SU-DHL-6 (cell line): ENCODE measurements around the gene SPATA16.

Experiments used
- H2AFZ ChIP-seq: fragments of 200-600 bp; sonication (generic); 2 replicates; pipeline ENCODE4 v1.6.1; 2014; ENCODE audit warnings: low read depth, mild to moderate bottlenecking, moderate library complexity, mixed read lengths, antibody characterized with exemption, low read length; ENCODE audit not compliant: severe bottlenecking
- H3F3A ChIP-seq: fragments of 200-600 bp; shearing (Covaris generic); 2 replicates; pipeline ENCODE4 v1.6.0; 2016; ENCODE audit warnings: antibody characterized with exemption, mild to moderate bottlenecking; ENCODE audit not compliant: insufficient read depth
- H3K27ac ChIP-seq: fragments of 200-600 bp; sonication (generic); 2 replicates; pipeline ENCODE4 v1.5.1; 2016; ENCODE audit warnings: low read depth, mild to moderate bottlenecking, low read length, moderate library complexity, mixed read lengths
- H3K27me3 ChIP-seq: fragments of 200-600 bp; sonication (generic), shearing (Covaris generic); 2 replicates; pipeline ENCODE4 v1.6.0; 2014; ENCODE audit warnings: mild to moderate bottlenecking, low read length
- H3K36me3 ChIP-seq: fragments of 200-600 bp; sonication (generic); 2 replicates; pipeline ENCODE4 v1.6.1; 2014; ENCODE audit warnings: mild to moderate bottlenecking, low read length, mixed read lengths
- H3K4me2 ChIP-seq: fragments of 300-600, 200-600 bp; shearing (Covaris generic), sonication (generic); 2 replicates; pipeline ENCODE4 v1.6.0; 2014; ENCODE audit warnings: low read length, low read depth, mild to moderate bottlenecking; ENCODE audit not compliant: poor library complexity, severe bottlenecking
- H3K4me3 ChIP-seq: fragments of 200-600 bp; sonication (generic); 2 replicates; pipeline ENCODE4 v1.5.1; 2014; ENCODE audit warnings: antibody characterized with exemption, low read length, mild to moderate bottlenecking, mixed read lengths; ENCODE audit not compliant: insufficient read depth, poor library complexity, severe bottlenecking
- H3K79me2 ChIP-seq: fragments of 200-600 bp; sonication (generic); 2 replicates; pipeline ENCODE4 v1.6.1; 2014; ENCODE audit warnings: mild to moderate bottlenecking, low read length, moderate library complexity; ENCODE audit not compliant: insufficient read depth
- H3K9ac ChIP-seq: fragments of 200-600 bp; sonication (generic); 2 replicates; pipeline ENCODE4 v1.7.0; 2014; ENCODE audit warnings: mild to moderate bottlenecking, low read length
- H3K9me2 ChIP-seq: fragments of 200-600 bp; sonication (generic); replicated peaks from 2 replicates; pipeline ENCODE4 v1.6.1; 2014; ENCODE audit warnings: low read length; ENCODE audit not compliant: insufficient read depth
- H3K9me3 ChIP-seq: fragments of 200-600 bp; sonication (generic); 2 replicates; pipeline ENCODE4 v1.6.1; 2014; ENCODE audit warnings: low read length, mixed read lengths; ENCODE audit not compliant: insufficient read depth
- H4K20me1 ChIP-seq: fragments of 200-600 bp; sonication (generic); 2 replicates; pipeline ENCODE4 v1.6.1; 2014; ENCODE audit warnings: low read depth, mild to moderate bottlenecking, antibody characterized with exemption, low read length, moderate library complexity, mixed read lengths
- CTCF ChIP-seq: fragments of 200-600 bp; sonication (generic); IDR thresholded peaks from one replicate; pipeline ENCODE4 v1.5.1; 2017; ENCODE audit warnings: antibody characterized with exemption, mild to moderate bottlenecking, low read length, moderate library complexity; ENCODE audit not compliant: insufficient read depth, poor library complexity, severe bottlenecking
- EZH2phosphoT487 ChIP-seq: fragments of 200-600 bp; sonication (generic), shearing (Covaris generic); conservative IDR thresholded peaks from 2 replicates; pipeline ENCODE4 v1.6.1; 2018; ENCODE audit warnings: mild to moderate bottlenecking, antibody characterized with exemption, low read length, moderate library complexity, mixed read lengths

The SPATA16 gene

GRCh38 chr3:173006006-173006405 lies 135.0 kb downstream of the SPATA16 start:
- no peak overlapping the region for H3K4me3 ChIP-seq
- TF ChIP-seq EZH2phosphoT487 = no peak
- no peak for TF ChIP-seq CTCF
- no peaks in the 10 kb centered on the region for H3K27me3 ChIP-seq
- no peaks in the 10 kb centered on the region for H3F3A ChIP-seq
- no peaks in the 10 kb centered on the region for H3K36me3 ChIP-seq
- H3K27ac ChIP-seq = no peak overlapping the region
- H3K79me2 ChIP-seq = no peaks in the 10 kb centered on the region
- H4K20me1 ChIP-seq = no peaks in the 10 kb centered on the region
- no peak overlapping the region for H3K9ac ChIP-seq
- H3K9me3 ChIP-seq = no peaks in the 10 kb centered on the region
- H2AFZ ChIP-seq = no peak overlapping the region
- H3K9me2 ChIP-seq = no peaks in the 10 kb centered on the region
- no peak overlapping the region for H3K4me2 ChIP-seq

- no peak for TF ChIP-seq CTCF
- no peak for TF ChIP-seq EZH2phosphoT487
- Histone ChIP-seq H3K79me2 (no peaks in the 10 kb centered on the region), H3K27ac (no peak overlapping the region), H3F3A (no peaks in the 10 kb centered on the region), H3K9me2 (no peaks in the 10 kb centered on the region), H4K20me1 (no peaks in the 10 kb centered on the region), H3K4me2 (no peak overlapping the region), H3K27me3 (no peaks in the 10 kb centered on the region), H3K36me3 (no peaks in the 10 kb centered on the region), H3K4me3 (no peak overlapping the region), H3K9ac (no peak overlapping the region), H3K9me3 (no peaks in the 10 kb centered on the region), H2AFZ (no peak overlapping the region)
Measured at GRCh38 chr3:173004681-173005080, 136.4 kb downstream of the SPATA16 start.

GRCh38 chr3:173003956-173004355 lies 137.1 kb downstream of the SPATA16 start:
- H3F3A ChIP-seq = no peaks in the 10 kb centered on the region
- no peak overlapping the region for H3K27ac ChIP-seq
- no peaks in the 10 kb centered on the region for H3K79me2 ChIP-seq
- no peak overlapping the region for H3K4me2 ChIP-seq
- no peaks in the 10 kb centered on the region for H3K27me3 ChIP-seq
- no peak overlapping the region for H2AFZ ChIP-seq
- H3K4me3 ChIP-seq = no peak overlapping the region
- no peaks in the 10 kb centered on the region for H3K9me3 ChIP-seq
- H4K20me1 ChIP-seq = no peaks in the 10 kb centered on the region
- H3K36me3 ChIP-seq = no peaks in the 10 kb centered on the region
- no peak overlapping the region for H3K9ac ChIP-seq
- no peak for TF ChIP-seq EZH2phosphoT487
- TF ChIP-seq CTCF = no peak
- H3K9me2 ChIP-seq = no peaks in the 10 kb centered on the region

- no peak overlapping the region for H2AFZ ChIP-seq
Measured at GRCh38 chr3:173003471-173003870, 137.6 kb downstream of the SPATA16 start.

More at GRCh38 chr3:173003471-173003870, 137.6 kb downstream of the SPATA16 start:
- no peaks in the 10 kb centered on the region for H3F3A ChIP-seq
- no peak overlapping the region for H3K27ac ChIP-seq
- TF ChIP-seq CTCF = no peak
- TF ChIP-seq EZH2phosphoT487 = no peak
- no peaks in the 10 kb centered on the region for H3K9me3 ChIP-seq
- H3K79me2 ChIP-seq = no peaks in the 10 kb centered on the region
- H4K20me1 ChIP-seq = no peaks in the 10 kb centered on the region
- H3K9ac ChIP-seq = no peak overlapping the region
- H3K27me3 ChIP-seq = no peaks in the 10 kb centered on the region
- H3K36me3 ChIP-seq = no peaks in the 10 kb centered on the region
- H3K9me2 ChIP-seq = no peaks in the 10 kb centered on the region
- H3K4me3 ChIP-seq = no peak overlapping the region
- H3K4me2 ChIP-seq = no peak overlapping the region
